Neutrophil (primary cell): ENCODE results near the gene SLIT3.

Experiments used
- H3K27ac ChIP-seq: fragments of 200-600 bp; sonication (generic); 2 replicates; pipeline ENCODE4 v1.5.1; 2016; ENCODE audit warnings: mild to moderate bottlenecking, moderate library complexity
- H3K27me3 ChIP-seq: fragments of 200-600 bp; sonication (generic); 2 replicates; pipeline ENCODE4 v1.6.0; 2016; ENCODE audit warnings: mild to moderate bottlenecking
- H3K36me3 ChIP-seq: fragments of 200-600 bp; sonication (generic); 2 replicates; pipeline ENCODE4 v1.5.1; 2017
- H3K4me1 ChIP-seq, 2 experiments: fragments of 200-600 bp in 1 of 2; sonication (generic) in 1 of 2; 1 replicate in 1 of 2; 2 replicates in 1 of 2; pipeline versions ENCODE4 v1.5.1 to v1.6.1; 2013 to 2016; ENCODE audit warnings: low read depth in 1 of 2, low read length in 1 of 2, mild to moderate bottlenecking in 1 of 2, moderate library complexity in 1 of 2; ENCODE audit not compliant: control insufficient read depth in 1 of 2, insufficient read depth in 1 of 2
- H3K4me3 ChIP-seq, 2 experiments: fragments of 200-600 bp in 1 of 2; sonication (generic) in 1 of 2; 1 replicate in 1 of 2; 2 replicates in 1 of 2; pipeline ENCODE4 v1.5.1; 2013 to 2016; ENCODE audit warnings: low read depth in 1 of 2, low read length in 1 of 2, mild to moderate bottlenecking in 1 of 2, moderate library complexity in 1 of 2
- H3K9me3 ChIP-seq: fragments of 200-600 bp; sonication (generic); 2 replicates; pipeline ENCODE4 v1.5.1; 2016
- TF ChIP-seq, protein P1 (sequence below): fragments of 200-600 bp; sonication (generic); IDR thresholded peaks from 2 replicates; pipeline ENCODE4 v1.5.1; 2016; ENCODE audit warnings: antibody characterized with exemption

The SLIT3 gene

GRCh38 chr5:168679515-168679920, 621.4 kb downstream of the SLIT3 start:
- H3K27ac ChIP-seq = no peak overlapping the region
- H3K36me3 ChIP-seq = no peaks in the 10 kb centered on the region
- no peaks in the 10 kb centered on the region for H3K27me3 ChIP-seq
- H3K4me1 ChIP-seq = no peaks in the 10 kb centered on the region
- H3K4me3 ChIP-seq = no peak overlapping the region
- TF ChIP-seq, protein P1, sequence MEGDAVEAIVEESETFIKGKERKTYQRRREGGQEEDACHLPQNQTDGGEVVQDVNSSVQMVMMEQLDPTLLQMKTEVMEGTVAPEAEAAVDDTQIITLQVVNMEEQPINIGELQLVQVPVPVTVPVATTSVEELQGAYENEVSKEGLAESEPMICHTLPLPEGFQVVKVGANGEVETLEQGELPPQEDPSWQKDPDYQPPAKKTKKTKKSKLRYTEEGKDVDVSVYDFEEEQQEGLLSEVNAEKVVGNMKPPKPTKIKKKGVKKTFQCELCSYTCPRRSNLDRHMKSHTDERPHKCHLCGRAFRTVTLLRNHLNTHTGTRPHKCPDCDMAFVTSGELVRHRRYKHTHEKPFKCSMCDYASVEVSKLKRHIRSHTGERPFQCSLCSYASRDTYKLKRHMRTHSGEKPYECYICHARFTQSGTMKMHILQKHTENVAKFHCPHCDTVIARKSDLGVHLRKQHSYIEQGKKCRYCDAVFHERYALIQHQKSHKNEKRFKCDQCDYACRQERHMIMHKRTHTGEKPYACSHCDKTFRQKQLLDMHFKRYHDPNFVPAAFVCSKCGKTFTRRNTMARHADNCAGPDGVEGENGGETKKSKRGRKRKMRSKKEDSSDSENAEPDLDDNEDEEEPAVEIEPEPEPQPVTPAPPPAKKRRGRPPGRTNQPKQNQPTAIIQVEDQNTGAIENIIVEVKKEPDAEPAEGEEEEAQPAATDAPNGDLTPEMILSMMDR = peak; percentile 50
- no peaks in the 10 kb centered on the region for H3K9me3 ChIP-seq

- Histone ChIP-seq H3K4me1 (no peaks in the 10 kb centered on the region), H3K27ac (no peak overlapping the region), H3K36me3 (no peaks in the 10 kb centered on the region), H3K4me3 (no peak overlapping the region), H3K27me3 (no peaks in the 10 kb centered on the region), H3K9me3 (no peaks in the 10 kb centered on the region)
- TF ChIP-seq, protein P1 = no peak
Measured at GRCh38 chr5:168676501-168676900, 624.4 kb downstream of the SLIT3 start.

- H3K4me1 ChIP-seq = no peaks in the 10 kb centered on the region
- H3K36me3 ChIP-seq = no peaks in the 10 kb centered on the region
- H3K4me3 ChIP-seq = no peak overlapping the region
- TF ChIP-seq, protein P1 = no peak
- no peaks in the 10 kb centered on the region for H3K27me3 ChIP-seq
- H3K9me3 ChIP-seq = no peaks in the 10 kb centered on the region
- H3K27ac ChIP-seq = no peak overlapping the region
Measured at GRCh38 chr5:168675883-168676408, 625.0 kb downstream of the SLIT3 start.

DNA sequence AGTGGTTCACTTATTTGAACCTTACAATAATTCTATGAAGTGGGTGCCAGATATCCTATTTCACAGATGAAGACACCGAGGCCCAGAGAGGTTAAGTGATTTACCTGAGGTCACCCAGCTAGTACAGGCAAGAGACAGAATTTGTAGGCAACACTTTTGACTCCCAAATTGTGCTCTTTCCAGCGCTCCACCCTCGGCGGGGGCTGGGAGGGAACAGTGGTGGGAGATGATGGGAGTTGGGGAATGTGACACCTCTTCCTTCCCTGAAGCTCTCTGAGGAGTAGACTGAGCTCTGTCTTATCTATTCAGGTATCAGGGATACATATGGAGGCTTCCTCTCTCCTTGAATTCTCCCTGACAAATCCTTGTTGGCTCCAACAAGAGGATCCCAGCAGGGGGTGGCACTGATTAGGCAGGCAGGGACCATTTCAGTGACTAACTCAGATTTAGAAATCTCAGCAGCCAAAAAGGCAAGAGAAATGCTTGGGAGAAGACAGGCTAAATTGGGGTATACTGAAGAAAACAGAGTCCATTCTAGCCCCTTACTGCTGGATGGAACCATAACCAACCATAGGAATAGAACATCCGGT, 626.0 kb downstream of the SLIT3 start:
- Histone ChIP-seq H3K27me3 (no peaks in the 10 kb centered on the region), H3K36me3 (no peaks in the 10 kb centered on the region), H3K27ac (no peak overlapping the region), H3K9me3 (no peaks in the 10 kb centered on the region), H3K4me1 (no peaks in the 10 kb centered on the region), H3K4me3 (no peak overlapping the region)
- TF ChIP-seq, protein P1 = no peak

- Histone ChIP-seq H3K9me3 (no peaks in the 10 kb centered on the region), H3K36me3 (no peaks in the 10 kb centered on the region), H3K27ac (no peak overlapping the region), H3K27me3 (no peaks in the 10 kb centered on the region), H3K4me3 (no peak overlapping the region), H3K4me1 (no peaks in the 10 kb centered on the region)
- TF ChIP-seq, protein P1 = no peak
Measured at GRCh38 chr5:168672888-168673287, 628.1 kb downstream of the SLIT3 start.
